ENCODE results near the gene NANOS3.

NANOS3 gene

GRCh38 chr19:13850910-13851733 lies 25.8 kb upstream of the NANOS3 start:
- TF ChIP-seq POLR2AphosphoS5 (IDR thresholded peaks at IDR 0.05; ENCODE audit: low read depth, low read length) (no peak), SIN3A (IDR thresholded peaks at IDR 0.05; ENCODE audit: borderline replicate concordance, insufficient read depth, low read length) (no peak), REST (IDR thresholded peaks at IDR 0.05; ENCODE audit: insufficient read depth in 1 of 2, low read depth in 2 of 2, low read length in 2 of 2) (no peak)

GRCh38 chr19:13856497-13856896 lies 20.4 kb upstream of the NANOS3 start:
- TF ChIP-seq REST (IDR thresholded peaks at IDR 0.05; ENCODE audit: insufficient read depth in 1 of 2, low read depth in 2 of 2, low read length in 2 of 2) (no peak), TAF1 (IDR thresholded peaks at IDR 0.05; ENCODE audit: borderline replicate concordance, insufficient read depth, low read length) (no peak), SIN3A (IDR thresholded peaks at IDR 0.05; ENCODE audit: borderline replicate concordance, insufficient read depth, low read length) (no peak), POLR2AphosphoS5 (IDR thresholded peaks at IDR 0.05; ENCODE audit: low read depth, low read length) (no peak), FOXP2 (optimal IDR thresholded peaks at IDR 0.05; ENCODE audit: borderline replicate concordance, extremely low read depth, extremely low read length, insufficient read depth) (no peak)

- TF ChIP-seq POLR2AphosphoS5 (IDR thresholded peaks at IDR 0.05; ENCODE audit: low read depth, low read length), result no peak
- no peak for TF ChIP-seq FOXP2 (optimal IDR thresholded peaks at IDR 0.05; ENCODE audit: borderline replicate concordance, extremely low read depth, extremely low read length, insufficient read depth)
- no peak for TF ChIP-seq SIN3A (IDR thresholded peaks at IDR 0.05; ENCODE audit: borderline replicate concordance, insufficient read depth, low read length)
- TF ChIP-seq REST (IDR thresholded peaks at IDR 0.05; ENCODE audit: insufficient read depth in 1 of 2, low read depth in 2 of 2, low read length in 2 of 2), result no peak
- TF ChIP-seq TAF1 (IDR thresholded peaks at IDR 0.05; ENCODE audit: borderline replicate concordance, insufficient read depth, low read length), result no peak
Measured at GRCh38 chr19:13859361-13859880, 17.5 kb upstream of the NANOS3 start.

GRCh38 chr19:13860679-13861391 lies 16.1 kb upstream of the NANOS3 start:
- TF ChIP-seq REST (IDR thresholded peaks at IDR 0.05; ENCODE audit: insufficient read depth in 1 of 2, low read depth in 2 of 2, low read length in 2 of 2) (no peak), TAF1 (IDR thresholded peaks at IDR 0.05; ENCODE audit: borderline replicate concordance, insufficient read depth, low read length) (no peak), FOXP2 (optimal IDR thresholded peaks at IDR 0.05; ENCODE audit: borderline replicate concordance, extremely low read depth, extremely low read length, insufficient read depth) (no peak), SIN3A (IDR thresholded peaks at IDR 0.05; ENCODE audit: borderline replicate concordance, insufficient read depth, low read length) (no peak), POLR2AphosphoS5 (IDR thresholded peaks at IDR 0.05; ENCODE audit: low read depth, low read length) (no peak)
